Measurements from ENCODE around the gene IHH. TPM values are rescaled to one million over a fixed set of nuclear protein-coding genes. Genes with fewer than 3 reads are reported as not detected.

Gene IHH
- total RNA-seq, 1 experiment from 2014 or later = not detected

DNA sequence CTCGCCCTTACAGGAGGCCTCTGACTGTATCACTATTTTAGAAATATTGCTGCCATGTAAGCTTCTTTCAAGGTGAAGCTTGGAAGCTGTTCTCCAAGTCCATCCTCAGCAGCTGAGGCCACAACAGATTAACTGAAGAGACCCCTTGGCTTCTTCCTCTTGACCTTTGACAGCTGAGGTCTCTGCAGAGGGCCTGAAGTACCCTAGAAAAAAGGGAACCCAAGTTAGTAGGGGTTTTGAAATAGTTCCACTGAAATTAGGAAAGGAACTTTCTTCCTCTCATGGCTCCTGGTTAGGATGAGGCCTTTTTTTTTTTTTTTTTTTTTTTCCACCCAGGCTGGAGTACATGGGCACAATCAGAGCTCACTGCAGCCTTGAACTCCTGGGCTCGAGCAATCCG is 15.5 kb upstream of the IHH start:
- no peak for DNase-seq (ENCODE audit: low read depth)

DNA sequence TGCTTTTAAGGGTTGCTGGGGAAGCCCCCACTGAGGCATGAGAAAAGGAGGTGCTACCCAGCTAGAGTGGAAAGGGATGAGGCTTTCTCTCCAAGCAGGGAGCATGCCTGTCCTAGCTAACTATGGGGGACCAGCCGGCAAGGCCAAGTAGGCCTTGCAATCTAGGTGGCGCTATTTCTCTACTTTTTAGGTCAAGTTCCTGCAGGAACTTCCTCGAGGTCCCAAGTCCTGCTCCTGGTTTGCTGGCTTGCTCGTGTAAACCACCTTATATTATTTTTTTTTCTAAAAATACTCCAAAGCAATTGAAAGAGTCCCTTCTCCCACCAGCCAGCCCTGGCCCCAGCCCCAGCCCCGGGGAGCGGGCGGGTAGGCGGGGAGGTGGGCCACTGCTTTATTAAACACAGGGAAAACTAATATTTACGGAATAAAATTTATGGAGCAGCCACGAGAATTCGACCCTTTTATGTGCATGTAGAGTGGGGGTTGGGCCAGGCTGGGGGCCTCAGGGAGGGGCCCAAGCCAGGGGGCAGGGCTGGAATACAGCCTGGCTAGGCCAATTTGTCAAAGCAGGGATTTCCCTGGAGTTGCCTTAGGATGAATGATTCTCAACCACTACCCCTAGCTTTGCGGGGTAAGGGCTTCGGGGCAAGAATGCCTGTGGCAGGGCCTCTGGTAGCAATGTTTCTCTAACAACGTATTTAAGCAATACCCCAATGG is 12.8 kb upstream of the IHH start:
- DNase-seq (ENCODE audit: low read depth) = peak; percentile 49

DNA sequence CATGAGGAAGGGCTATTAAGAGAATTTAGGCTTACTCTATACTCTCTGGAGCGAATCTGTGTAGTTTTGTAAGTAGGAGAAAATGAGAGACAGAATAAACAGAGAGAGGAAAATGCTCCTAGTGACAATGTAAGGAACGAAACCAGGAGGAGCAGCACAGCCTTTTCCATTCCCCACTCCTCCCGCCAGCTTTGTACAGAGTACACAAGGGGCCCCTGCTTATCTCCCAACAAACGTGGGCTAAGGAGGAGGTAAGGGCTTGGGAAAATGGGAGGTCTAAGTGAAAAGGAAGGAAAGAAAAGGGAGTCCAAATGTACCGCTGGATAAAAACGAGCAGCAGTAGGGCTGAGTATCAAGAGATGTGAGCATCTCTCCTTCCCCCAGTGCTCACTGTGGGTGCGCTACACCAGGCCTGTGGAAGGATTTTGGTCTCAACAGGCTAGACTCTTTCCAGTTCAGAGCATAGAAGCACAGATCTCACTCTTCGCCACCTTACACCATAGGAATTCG is 12.1 kb upstream of the IHH start:
- DNase-seq (ENCODE audit: low read depth) = no peak

DNA sequence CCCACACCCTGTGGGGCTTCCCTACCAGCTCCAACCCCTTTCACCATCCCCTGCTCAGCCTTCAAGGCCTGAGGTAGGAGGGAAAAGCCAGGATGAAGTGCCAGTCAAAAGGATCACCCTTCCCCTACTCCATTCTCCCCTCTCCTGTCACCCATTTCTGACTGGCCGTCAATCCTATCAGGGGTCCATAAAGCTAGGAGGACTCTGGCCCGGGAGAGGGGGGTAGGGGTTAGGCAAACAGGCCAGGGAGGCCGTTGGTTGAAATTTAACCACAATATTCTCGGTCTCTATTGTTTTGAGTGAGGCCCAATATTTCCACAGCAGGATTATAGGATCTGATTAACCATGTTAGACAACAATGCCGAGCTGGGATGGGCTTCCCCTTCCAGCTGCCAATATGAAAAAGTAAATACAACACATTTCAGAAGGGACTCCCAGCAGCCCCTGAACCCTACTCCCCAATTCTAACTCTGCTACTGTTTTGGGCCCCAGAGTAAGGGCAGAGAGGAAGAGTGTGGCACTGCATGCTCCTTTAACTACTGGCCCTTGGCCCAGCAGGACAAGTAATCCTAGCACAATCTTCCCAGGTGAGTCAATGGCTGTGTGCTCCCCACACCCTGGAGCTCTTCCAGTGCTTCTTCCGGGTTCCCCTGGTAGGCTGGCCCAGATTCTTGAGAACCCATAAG is 10.6 kb upstream of the IHH start:
- DNase-seq (ENCODE audit: low read depth) = peak; percentile 19

DNA sequence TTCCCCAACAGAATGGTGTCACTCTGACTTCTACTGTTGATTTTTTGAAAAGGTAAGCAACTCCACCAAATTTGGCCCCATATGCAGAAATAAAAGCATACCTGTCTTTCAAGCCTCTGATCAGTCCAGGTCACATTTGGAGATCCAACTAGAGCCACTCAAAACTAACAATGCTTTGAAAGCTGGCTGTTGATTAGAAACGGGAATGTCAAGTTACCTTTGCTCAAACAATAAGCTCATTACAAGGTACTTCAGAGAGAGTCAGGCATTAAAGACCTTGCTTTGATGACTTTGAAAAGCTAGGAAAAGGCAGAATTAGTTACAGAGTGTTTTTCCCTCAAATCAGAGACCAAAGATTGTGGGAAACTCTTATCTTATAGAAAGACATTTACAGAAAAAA is 4.8 kb upstream of the IHH start:
- no peak for DNase-seq (ENCODE audit: low read depth)

DNA sequence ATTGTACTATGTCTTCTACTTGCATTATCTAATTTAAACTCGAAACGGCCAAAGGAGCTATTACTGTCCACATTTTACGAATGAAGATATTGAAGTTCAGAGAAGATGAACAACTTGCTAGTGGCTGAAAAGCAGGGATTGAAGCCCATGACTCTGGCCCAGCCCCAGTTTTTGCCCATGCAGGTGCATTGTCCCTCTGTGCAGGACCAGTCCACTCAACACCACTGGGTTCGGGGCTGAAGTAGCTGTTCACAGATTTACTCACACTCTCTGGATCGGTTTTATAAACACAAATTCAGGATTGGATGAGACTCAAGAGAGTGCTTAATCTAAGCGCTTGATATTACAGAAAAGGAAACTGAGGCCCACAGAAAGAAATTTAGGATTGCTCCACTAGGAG is 1.4 kb upstream of the IHH start:
- DNase-seq (ENCODE audit: low read depth) = no peak

DNA sequence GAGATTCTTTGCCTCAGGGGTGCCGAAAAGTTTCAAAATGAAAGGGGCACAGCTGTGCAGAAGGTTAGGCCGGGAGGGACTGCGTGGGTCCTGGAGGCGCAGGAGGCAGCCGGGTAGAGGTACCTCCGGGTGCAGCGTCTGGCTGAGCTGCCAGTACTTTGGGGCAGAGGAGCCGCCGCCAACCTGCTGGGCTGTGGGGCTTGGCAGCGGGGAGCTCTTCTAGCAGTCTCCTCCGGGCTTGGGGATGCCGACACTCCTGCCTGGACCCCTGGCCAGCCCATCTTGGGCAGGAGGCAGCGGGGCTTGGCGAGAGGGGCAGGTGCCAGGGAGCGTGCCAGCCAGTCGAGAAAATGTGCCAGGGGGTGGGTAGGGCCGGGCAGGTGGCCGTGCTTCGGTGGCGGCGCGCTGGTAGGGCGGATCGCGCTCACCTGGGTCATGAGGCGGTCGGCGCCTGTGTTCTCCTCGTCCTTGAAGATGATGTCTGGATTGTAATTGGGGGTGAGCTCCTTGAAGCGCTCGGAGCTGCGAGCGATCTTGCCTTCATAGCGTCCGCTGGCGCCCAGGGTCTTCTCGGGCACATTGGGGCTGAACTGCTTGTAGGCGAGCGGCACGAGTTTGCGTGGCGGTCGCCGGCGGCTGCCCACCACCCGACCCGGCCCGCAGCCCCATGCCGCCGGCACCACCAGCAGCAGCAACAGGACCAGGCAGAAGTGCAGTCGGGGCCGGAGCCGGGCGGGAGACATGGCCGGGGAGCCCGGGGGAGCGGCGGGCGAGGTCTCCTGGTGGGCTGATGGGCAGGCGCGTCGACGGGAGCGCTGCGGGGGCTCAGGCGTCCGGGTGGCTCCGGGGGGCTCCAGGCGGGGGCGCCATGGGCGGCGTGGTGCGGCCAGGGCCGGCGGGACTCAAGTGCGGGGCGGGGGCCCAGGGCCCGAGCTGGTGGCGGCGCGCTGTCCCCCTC is 717 bp downstream of the IHH start:
- DNase-seq (ENCODE audit: low read depth) = no peak

DNA sequence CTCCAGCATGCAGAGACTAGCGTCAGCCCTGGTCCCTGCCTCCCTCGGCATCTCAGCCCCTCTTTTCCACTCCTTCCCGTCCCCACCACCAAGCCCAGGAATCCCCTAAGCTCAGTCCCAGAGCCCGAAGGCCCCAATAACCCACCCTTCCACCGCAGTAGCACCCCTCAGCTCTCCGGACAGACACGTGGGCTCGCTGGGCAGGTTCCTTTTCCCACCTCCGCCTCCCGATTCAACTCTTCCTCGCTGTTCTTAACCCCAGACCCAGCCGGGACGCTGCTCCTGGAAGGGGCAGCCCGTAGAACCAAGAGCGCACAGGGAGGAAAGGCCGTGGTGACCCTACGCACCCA is 1.4 kb downstream of the IHH start:
- no peak for DNase-seq (ENCODE audit: low read depth)

DNA sequence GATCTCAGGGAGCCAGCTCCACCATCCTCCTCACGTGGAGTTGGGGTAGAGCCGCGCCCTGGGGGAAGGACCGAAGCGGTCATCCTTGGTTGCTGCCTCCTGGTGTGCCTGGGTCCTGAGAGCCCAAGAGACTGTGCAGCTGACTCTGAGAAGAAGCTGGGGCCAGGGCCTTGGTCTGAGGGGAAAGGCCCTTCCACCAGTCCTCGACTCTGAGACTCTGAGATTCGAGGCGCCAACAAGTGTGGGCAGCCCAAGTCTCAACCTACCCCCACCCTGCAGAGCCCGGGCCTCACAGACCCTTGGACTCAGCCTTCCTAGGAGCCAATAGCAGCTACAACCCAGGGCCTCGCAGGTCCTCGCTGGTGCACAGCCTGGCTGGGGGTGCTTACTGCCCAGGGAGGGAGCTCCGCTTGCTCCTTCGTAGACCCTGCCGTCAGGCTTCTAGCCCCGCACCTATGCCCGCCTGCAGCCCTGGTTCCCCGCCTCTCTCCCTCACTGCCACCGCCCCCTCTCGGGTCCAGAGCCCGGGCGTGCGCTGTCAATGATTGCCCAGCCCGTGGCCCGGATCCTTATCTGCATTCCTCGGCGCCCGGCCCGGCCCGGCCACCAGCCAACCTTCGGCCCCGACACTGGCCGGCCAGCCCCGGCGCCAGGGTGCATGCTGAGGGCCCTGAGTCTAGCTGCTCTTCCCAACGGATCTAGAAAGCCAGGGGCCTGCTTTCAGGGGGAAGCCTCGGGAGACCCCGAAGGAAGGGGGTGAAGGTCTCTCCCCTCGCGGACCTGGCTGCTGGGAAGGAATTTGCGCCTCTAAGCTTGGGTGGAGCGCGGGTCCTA is 2.0 kb downstream of the IHH start:
- DNase-seq (ENCODE audit: low read depth) = no peak

DNA sequence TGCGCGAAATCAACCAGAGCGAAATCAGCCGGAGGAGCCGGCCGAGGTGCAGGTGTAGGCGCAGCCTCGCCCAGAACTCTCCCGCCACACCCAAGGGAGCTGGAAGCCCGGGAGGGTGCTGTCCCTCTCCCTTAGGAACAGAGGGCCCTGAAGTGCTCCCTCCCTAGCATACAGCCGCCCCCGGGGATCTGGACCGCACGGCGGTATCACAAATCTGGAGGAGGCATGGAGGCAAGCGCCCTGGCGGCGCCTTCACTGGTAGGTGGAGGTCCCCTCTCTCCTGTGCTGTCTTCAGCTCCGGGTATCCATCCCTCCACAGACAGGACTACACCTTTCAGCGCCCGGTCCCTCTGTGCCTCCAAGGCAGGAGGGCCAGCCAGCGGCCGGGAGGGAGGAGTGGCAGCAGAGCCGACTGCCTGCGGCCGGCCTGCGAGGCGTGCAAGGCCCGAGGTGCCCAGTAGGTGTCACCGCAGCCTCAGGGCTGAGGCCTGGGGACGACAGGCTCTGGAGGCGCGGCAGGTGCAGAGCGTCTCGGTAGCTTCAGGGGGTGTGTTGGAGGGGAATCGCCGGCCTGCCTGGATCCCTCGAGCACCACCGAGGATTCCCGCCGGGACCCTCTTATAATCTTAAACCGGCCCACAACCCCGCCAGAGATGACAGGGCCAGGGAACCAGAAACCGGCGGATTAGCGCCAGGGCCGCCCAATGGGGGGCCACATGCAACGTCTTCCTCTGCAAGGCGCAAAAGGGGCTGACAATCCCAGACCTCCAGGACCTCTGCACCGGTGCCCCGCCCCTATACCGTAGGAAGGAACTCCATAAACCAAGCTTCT is 2.8 kb downstream of the IHH start:
- DNase-seq (ENCODE audit: low read depth) = peak; percentile 78

DNA sequence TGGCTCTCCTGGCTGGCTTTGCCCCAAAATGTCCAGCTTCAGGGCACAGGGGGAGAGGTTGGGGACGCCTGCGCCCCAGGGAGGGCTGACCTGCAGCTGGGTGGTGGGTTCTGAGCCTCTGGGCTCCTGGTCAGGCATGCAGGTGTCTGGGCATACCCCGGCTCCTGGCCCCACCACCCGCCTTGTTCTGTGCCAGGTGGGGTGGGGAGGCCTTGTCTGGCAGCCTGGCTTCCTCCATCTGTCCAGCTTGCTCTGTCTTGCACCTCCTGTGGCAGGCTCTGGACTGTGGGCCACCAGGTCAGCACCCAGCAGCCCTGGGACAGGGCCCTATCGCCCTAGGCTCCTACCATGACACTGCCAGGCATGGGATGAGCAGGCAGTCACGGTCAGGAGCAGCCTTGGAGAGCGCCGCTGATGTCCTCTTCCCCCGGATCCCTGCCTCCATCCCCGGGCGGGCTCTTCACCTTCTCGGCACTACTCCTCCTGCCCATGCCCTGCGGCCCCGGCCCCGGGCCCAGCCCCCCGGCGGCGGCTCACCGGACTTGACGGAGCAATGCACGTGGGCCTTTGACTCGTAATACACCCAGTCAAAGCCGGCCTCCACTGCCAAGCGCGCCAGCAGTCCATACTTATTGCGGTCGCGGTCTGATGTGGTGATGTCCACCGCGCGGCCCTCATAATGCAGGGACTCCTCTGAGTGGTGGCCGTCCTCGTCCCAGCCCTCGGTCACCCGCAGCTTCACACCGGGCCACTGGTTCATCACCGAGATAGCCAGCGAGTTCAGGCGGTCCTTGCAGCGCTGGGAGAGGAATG is 3.6 kb downstream of the IHH start:
- DNase-seq (ENCODE audit: low read depth) = no peak

DNA sequence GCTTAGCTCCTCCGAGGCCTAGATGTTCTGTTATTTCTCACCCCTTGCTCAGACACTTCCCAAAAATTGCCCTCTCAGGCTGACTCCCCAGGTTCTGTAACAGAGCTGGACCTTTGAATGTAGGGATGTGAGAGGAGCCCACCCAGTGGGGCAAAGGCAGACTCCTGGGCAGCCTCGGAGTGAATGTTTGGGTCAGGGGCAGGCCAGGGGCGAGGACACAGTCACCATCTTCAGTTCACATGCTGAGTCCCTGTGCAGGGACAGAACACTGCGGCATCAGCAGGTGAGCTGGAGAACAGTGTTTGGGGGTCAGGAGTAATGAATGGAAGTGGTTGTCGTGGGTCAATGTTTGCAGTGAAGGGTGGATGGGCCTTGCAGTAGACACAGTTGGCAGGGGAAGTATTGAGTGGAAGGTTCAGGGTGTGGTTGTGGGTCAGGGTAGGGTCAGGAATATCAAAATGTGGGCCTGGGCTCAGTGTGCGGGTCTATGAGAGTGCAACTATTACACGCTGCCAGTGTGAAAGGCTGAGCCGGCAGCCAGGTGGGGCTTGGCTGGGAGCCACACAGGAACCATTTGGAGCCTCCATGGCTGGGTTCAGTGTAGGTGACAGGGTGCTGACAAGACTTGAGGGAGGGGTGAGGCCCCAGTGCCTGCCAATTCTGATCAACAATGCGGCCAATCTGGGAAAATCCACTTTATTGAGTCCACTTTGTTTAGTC is 4.4 kb downstream of the IHH start:
- no peak for DNase-seq (ENCODE audit: low read depth)

DNA sequence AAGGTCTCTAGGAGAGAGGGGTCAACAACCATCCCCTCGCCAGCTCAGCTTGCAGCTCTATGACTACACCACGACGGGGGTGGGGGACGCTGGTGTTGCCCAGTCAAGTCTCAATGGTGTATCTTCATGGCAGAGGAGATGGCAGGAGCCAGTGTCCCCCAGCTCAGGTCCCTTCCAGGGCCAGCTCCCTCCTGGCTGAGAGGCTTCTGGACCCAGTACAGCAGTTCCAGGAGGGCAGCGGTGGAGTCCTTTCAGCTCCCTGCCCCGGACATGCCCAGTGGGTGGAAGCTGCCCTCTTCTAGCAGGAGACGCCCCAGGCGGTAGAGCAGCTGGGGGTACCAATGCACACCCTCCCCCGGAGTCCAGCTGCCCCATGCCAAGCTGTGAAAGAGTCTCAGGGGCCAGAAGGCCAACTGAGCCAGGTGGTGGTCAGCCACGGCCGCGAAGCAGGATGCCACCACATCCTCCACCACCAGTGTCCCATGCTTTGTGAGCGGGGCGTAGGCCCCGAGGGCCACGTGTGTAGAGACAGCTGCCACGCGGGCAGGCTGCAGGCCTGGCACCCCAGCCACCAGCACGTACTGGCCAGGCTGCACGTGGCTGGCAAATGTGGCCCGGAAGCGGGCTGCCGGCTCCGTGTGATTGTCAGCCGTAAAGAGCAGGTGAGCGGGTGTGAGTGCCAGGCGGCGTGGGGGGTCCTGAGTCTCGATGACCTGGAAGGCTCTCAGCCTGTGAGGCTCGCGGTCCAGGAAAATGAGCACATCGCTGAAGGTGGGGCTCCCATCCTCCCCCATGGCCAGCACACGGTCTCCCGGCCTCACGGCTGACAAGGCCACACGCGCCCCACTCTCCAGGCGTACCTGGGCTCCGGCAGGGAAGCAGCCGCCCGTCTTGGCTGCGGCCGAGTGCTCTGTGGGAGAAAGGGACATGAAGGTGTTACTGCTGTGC is 5.5 kb downstream of the IHH start:
- DNase-seq (ENCODE audit: low read depth) = no peak

DNA sequence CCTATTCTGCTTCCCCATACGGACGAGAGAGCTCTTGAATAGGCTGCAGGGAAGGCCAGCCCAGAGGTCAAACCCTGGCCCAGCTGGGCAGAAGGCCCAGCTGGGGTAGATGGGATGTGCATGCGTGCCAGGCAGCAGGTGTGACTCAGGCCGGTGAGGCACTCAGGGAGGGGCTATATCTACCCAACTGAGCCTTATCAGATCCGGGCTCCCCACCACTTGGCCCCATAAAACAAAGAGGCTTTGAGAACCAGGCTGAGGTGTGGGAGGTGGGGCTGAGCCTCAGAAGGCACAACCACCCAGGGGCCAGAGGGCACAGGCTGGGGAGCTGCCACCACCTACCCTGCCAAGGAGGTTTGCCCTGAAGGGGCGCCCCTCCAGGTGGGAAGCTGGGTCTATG is 11.4 kb downstream of the IHH start:
- DNase-seq (ENCODE audit: low read depth) = peak; percentile 22

DNA sequence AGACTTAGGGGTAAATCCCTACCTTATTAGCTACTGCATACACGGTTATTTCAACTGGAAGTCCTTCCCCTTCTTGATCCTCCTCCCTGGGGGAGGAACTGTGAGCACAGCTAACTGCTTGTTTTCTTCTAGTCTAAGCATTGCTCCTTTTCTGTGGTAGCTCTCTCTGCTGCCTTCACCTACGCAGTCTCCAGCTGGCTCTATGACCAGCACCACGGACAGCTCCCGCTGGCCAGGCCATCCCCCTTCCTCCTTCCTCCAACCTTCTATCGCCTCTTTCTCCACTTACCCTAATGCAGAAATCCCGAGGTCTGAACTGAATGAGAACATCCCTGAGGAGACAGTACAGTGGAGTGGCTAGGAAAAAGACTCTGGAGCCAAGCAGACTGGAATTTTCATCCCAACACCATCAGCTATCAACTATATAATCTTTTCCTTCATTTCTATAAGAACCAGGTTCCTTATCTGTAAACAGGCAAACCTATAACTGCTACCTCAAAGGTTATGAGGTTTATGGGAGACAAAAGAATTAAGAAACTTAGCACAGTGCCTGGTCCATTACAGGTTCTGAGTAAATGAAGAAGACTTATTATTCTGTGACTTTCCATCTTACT is 14.7 kb downstream of the IHH start:
- DNase-seq (ENCODE audit: low read depth) = peak; percentile 51

DNA sequence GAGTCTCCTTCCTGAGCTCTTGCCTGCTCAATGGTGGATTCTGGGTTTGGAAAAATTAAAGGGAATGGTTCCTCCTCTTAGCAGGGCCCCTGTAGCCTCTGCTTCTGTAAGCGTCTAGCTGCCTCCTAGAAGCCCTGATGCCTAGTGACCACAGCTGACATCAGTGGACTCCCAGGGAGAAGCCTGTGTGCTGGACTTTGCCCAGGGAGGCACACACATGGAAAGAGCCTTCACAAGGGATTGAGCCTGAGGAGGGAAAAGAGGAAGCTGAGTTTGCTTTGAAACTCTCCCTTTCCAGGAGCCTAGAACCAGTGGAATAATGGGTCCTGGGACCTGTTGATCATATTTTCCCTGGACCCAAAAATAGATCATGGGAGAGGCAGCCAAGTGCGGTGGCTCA is 18.0 kb downstream of the IHH start:
- DNase-seq (ENCODE audit: low read depth) = no peak

DNA sequence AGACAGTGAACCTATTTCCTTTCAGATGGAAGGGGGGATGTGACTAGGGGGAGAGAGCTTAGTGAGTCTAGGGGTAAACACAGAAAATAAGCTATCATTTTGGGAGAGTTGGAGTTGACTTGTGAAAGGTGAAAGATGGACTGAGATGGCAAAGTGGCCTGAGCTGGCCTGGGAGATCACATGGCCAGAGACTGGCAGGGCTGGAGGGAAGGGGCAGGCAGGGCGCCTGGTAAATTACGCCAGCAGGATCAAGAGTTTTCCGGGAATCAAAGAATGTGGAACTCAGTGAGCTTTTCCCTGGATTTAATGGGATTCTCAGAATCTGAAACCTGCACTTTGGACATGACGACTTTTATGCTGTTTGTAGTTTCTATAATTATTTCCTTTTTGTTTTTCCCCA is 18.6 kb downstream of the IHH start:
- no peak for DNase-seq (ENCODE audit: low read depth)

Measured in Daoy (cell line).